SH-SY5Y (cell line): Measurements from ENCODE around the gene MEF2A.

Source experiments
- GATA2 ChIP-seq: IDR thresholded peaks from 2 replicates; pipeline ENCODE4 v1.6.1; 2011; ENCODE audit warnings: mild to moderate bottlenecking, low read depth, low read length
- GATA3 ChIP-seq: IDR thresholded peaks from 2 replicates; pipeline ENCODE4 v1.6.1; 2011; ENCODE audit warnings: low read depth, mild to moderate bottlenecking, low read length, moderate library complexity

GRCh38 chr15:99556578-99556977 is 9.2 kb upstream of the MEF2A start:
- TF ChIP-seq GATA3 (no peak), GATA2 (no peak)
